SH-SY5Y (cell line): ENCODE results near the gene ASIC4.

Experiments used
- GATA2 ChIP-seq: IDR thresholded peaks from 2 replicates; pipeline ENCODE4 v1.6.1; 2011; ENCODE audit warnings: mild to moderate bottlenecking, low read depth, low read length
- GATA3 ChIP-seq: IDR thresholded peaks from 2 replicates; pipeline ENCODE4 v1.6.1; 2011; ENCODE audit warnings: low read depth, mild to moderate bottlenecking, low read length, moderate library complexity

GRCh38 chr2:219496825-219497494, 17.3 kb upstream of the ASIC4 start:
- TF ChIP-seq GATA2 = no peak
- TF ChIP-seq GATA3 = no peak
